ENCODE measurements around the gene VSIG10.

The VSIG10 gene

GRCh38 chr12:118055865-118056773, 47.7 kb downstream of the VSIG10 start:
- DNase-seq (ENCODE audit: low read depth in 2 of 2): no peak
- TF ChIP-seq CTCF (IDR thresholded peaks at IDR 0.05; ENCODE audit: low read depth, low read length): no peak
- no peak overlapping the region for H3K4me3 ChIP-seq (replicated peaks in 1 of 2; ENCODE audit: low read depth in 2 of 2, low read length in 2 of 2)

- peak; percentile 29 to 52 for DNase-seq (ENCODE audit: low read depth in 2 of 2)
- peak; percentile 58 for TF ChIP-seq CTCF (IDR thresholded peaks at IDR 0.05; ENCODE audit: low read depth, low read length)
- no peak overlapping the region for H3K4me3 ChIP-seq (replicated peaks in 1 of 2; ENCODE audit: low read depth in 2 of 2, low read length in 2 of 2)
Observed at GRCh38 chr12:118055144-118055557, 48.7 kb downstream of the VSIG10 start.

- no peak for TF ChIP-seq CTCF (IDR thresholded peaks at IDR 0.05; ENCODE audit: low read depth, low read length)
- H3K4me3 ChIP-seq (replicated peaks in 1 of 2; ENCODE audit: low read depth in 2 of 2, low read length in 2 of 2): no peak overlapping the region
- peak in 1 of 2 donors; percentile 38 for DNase-seq (ENCODE audit: low read depth in 2 of 2)
Observed at GRCh38 chr12:118053071-118053985, 50.5 kb downstream of the VSIG10 start.

- TF ChIP-seq CTCF (IDR thresholded peaks at IDR 0.05; ENCODE audit: low read depth, low read length): no peak
Observed at GRCh38 chr12:118052324-118053070, 51.3 kb downstream of the VSIG10 start.

GRCh38 chr12:118050972-118051910, 52.6 kb downstream of the VSIG10 start:
- peak in 1 of 2 donors; percentile 51 for DNase-seq (ENCODE audit: low read depth in 2 of 2)
- TF ChIP-seq CTCF (IDR thresholded peaks at IDR 0.05; ENCODE audit: low read depth, low read length): peak; percentile 17
- no peak overlapping the region for H3K4me3 ChIP-seq (replicated peaks in 1 of 2; ENCODE audit: low read depth in 2 of 2, low read length in 2 of 2)

More at GRCh38 chr12:118052324-118053070, 51.3 kb downstream of the VSIG10 start:
- DNase-seq (ENCODE audit: low read depth in 2 of 2): peak; percentile 93 to 96
- no peak overlapping the region for H3K4me3 ChIP-seq (replicated peaks in 1 of 2; ENCODE audit: low read depth in 2 of 2, low read length in 2 of 2)

Measured in cardiac fibroblast (primary cell).